HepG2 (cell line): ENCODE data around the gene LPAR1. TPM values are rescaled to one million over a fixed set of nuclear protein-coding genes. Genes with fewer than 3 reads are reported as not detected.

ENCODE experiments used
- ATAC-seq: fragments of 200-7000 bp; cut with Tn5 transposase; 3 replicates; pipeline ENCODE4 v1.9.1; 2020; ENCODE audit warnings: mild to moderate bottlenecking, moderate library complexity
- BruUV-seq: library from RNA; stranded (reverse); fragments of 400-500 nt; replicated peaks from 2 replicates; lab custom pipeline; 2021; lab: Mats Ljungman, UMichigan
- CTCF ChIA-PET: fragments of 300-600 bp; formaldehyde crosslinking; extraction: SDS; loops from one replicate; lab custom pipeline; 2021; ENCODE audit warnings: low total read pairs, inconsistent platforms, low intra/inter-chr PET ratio; lab: Yijun Ruan, JAX
- POLR2A ChIA-PET: fragments of 350-600 bp; sonication (Branson Sonifier 250); formaldehyde crosslinking; loops from one replicate; lab custom pipeline; 2020; ENCODE audit warnings: antibody characterized with exemption, inconsistent platforms; lab: Yijun Ruan, JAX
- DNase-seq: peaks from one replicate; pipeline ENCODE4 v3.0.0-alpha.2; 2015; ENCODE audit warnings: low spot score
- FAIRE-seq: peaks from 3 replicates; lab custom pipeline; 2011; peaks lifted over from hg19 to GRCh38; lab: Jason Lieb, UNC
- H2AFZ ChIP-seq: one replicate; pipeline ENCODE4 v1.6.1; 2011; ENCODE audit warnings: low read length, inconsistent platforms
- H3K27ac ChIP-seq: fragments of 300-600 bp; 3 replicates; pipeline ENCODE4 v1.8.0; 2011; ENCODE audit warnings: mixed run types, mild to moderate bottlenecking, mixed read lengths, low read length, inconsistent platforms; ENCODE audit not compliant: insufficient read depth; ENCODE audit errors: extremely low read length
- H3K27me3 ChIP-seq, 2 experiments: fragments of 200-600 bp in 1 of 2; 2 replicates in 1 of 2; 3 replicates in 1 of 2; pipeline versions ENCODE4 v1.6.0 to v1.8.0; 2011; ENCODE audit warnings: low read length in 2 of 2, mild to moderate bottlenecking in 2 of 2, moderate library complexity in 2 of 2, inconsistent platforms in 1 of 2; ENCODE audit not compliant: insufficient read depth in 2 of 2, control insufficient read depth in 1 of 2
- H3K36me3 ChIP-seq, 2 experiments: fragments of 200-600 bp in 1 of 2; replicated peaks in 1 of 2; 2 replicates in 1 of 2; 3 replicates in 1 of 2; pipeline versions ENCODE4 v1.5.1 to v1.8.0; 2011; ENCODE audit warnings: low read length in 2 of 2, inconsistent platforms in 1 of 2; ENCODE audit not compliant: insufficient read depth in 2 of 2, control insufficient read depth in 1 of 2
- H3K4me1 ChIP-seq: 2 replicates; pipeline ENCODE4 v1.5.1; 2012; ENCODE audit warnings: low read length, inconsistent platforms; ENCODE audit not compliant: insufficient read depth
- H3K4me2 ChIP-seq: 2 replicates; pipeline ENCODE4 v1.6.0; 2011; ENCODE audit warnings: low read depth, low read length, inconsistent platforms
- H3K4me3 ChIP-seq, 3 experiments: fragments of 200-600 bp in 1 of 3; sonication (generic), shearing (Covaris generic) in 1 of 3; replicated peaks in 1 of 3; 2 replicates each; pipeline ENCODE4 v1.5.1; 2011 to 2016; ENCODE audit warnings: low read length in 3 of 3, inconsistent platforms in 2 of 3, low read depth in 2 of 3, mild to moderate bottlenecking in 2 of 3, control low read depth in 1 of 3, mixed read lengths in 1 of 3; ENCODE audit not compliant: insufficient read depth in 1 of 3
- H3K79me2 ChIP-seq: one replicate; pipeline ENCODE4 v1.6.1; 2011; ENCODE audit warnings: low read length, inconsistent platforms; ENCODE audit not compliant: insufficient read depth
- H3K9ac ChIP-seq: 2 replicates; pipeline ENCODE4 v1.6.0; 2011; ENCODE audit warnings: mild to moderate bottlenecking, low read depth, low read length, inconsistent platforms; ENCODE audit not compliant: insufficient read depth
- H3K9me3 ChIP-seq: 2 replicates; pipeline ENCODE4 v1.5.1; 2012; ENCODE audit warnings: mild to moderate bottlenecking, low read length
- H4K20me1 ChIP-seq: 2 replicates; pipeline ENCODE4 v1.6.0; 2011; ENCODE audit warnings: inconsistent platforms, mild to moderate bottlenecking, low read length, moderate library complexity; ENCODE audit not compliant: insufficient read depth
- HOXD1 ChIP-seq: sonication (generic); formaldehyde crosslinking; IDR thresholded peaks from 2 replicates; pipeline ENCODE4 v1.5.0; 2020; ENCODE audit warnings: missing genetic modification reagents
- NRL ChIP-seq: sonication (generic); formaldehyde crosslinking; IDR thresholded peaks from 2 replicates; pipeline ENCODE4 v1.5.0; 2020; ENCODE audit warnings: missing genetic modification reagents, mild to moderate bottlenecking, moderate library complexity, borderline replicate concordance
- ZFP36L1 ChIP-seq: sonication (generic); formaldehyde crosslinking; IDR thresholded peaks from 2 replicates; pipeline ENCODE4 v1.8.0; 2022; ENCODE audit warnings: mild to moderate bottlenecking, missing genetic modification reagents, moderate library complexity
- ZNF33A ChIP-seq: sonication (generic); formaldehyde crosslinking; IDR thresholded peaks from 2 replicates; pipeline ENCODE4 v1.5.1; 2020; ENCODE audit warnings: missing genetic modification reagents, mild to moderate bottlenecking, moderate library complexity, borderline replicate concordance
- ZNF564 ChIP-seq: sonication (generic); formaldehyde crosslinking; IDR thresholded peaks from 2 replicates; pipeline ENCODE4 v1.8.1; 2023; ENCODE audit warnings: mild to moderate bottlenecking, missing genetic modification reagents
- ZNF687 ChIP-seq: sonication (generic); formaldehyde crosslinking; IDR thresholded peaks from 2 replicates; pipeline ENCODE4 v1.5.1; 2020; ENCODE audit warnings: mild to moderate bottlenecking, missing genetic modification reagents, moderate library complexity
- ZNF75D ChIP-seq: sonication (generic); formaldehyde crosslinking; IDR thresholded peaks from 2 replicates; pipeline ENCODE4 v1.8.1; 2023; ENCODE audit warnings: missing genetic modification reagents, mild to moderate bottlenecking, borderline replicate concordance
- WGBS: methylation state at CpG from one replicate; pipeline ENCODE4 v1.1.6; 2017; ENCODE audit warnings: low lambda C conversion rate; 5-methylcytosine and 5-hydroxymethylcytosine counted together
- in situ Hi-C: cut with HindIII; loops from 2 replicates; pipeline ENCODE4 v1.10.0; 2017; ENCODE audit warnings: low pct_unique_long_range_greater_than_20kb; ENCODE audit not compliant: extremely low pct_ligation_motif_present
- intact Hi-C: fragments of 100-400 bp; cut with micrococcal nuclease; formaldehyde crosslinking; loops from one replicate; pipeline ENCODE4 v1.10.0; 2022; ENCODE audit not compliant: unreplicated experiment
- polyA plus RNA-seq, 8 experiments: library from polyadenylated mRNA; depleted of rRNA in 3 of 8; stranded (reverse) in 7 of 8; unstranded in 1 of 8; fragments of >200 nt; fragmentation: Illumina TruSeq in 4 of 8; extraction: Trizol in 4 of 8; gene quantifications; 2 replicates each; pipeline versions ENCODE4 v1.2.1 to v1.2.3, GENCODE V29; 2011 to 2016; ENCODE audit warnings: low read depth in 4 of 8, missing spikeins in 1 of 8, mixed read lengths in 1 of 8; ENCODE audit not compliant: insufficient read depth in 1 of 8
- total RNA-seq, 5 experiments: library from RNA; depleted of rRNA; stranded (reverse); fragments of >200 nt; fragmentation: Illumina TruSeq; extraction: Trizol; gene quantifications; 2 replicates each; pipeline ENCODE4 v1.2.3, GENCODE V29; 2016; ENCODE audit warnings: low read depth in 1 of 5
- TF ChIP-seq, protein P1 (sequence below): sonication (generic); formaldehyde crosslinking; IDR thresholded peaks from 2 replicates; pipeline ENCODE4 v1.4.0; 2020; ENCODE audit warnings: low read depth, mild to moderate bottlenecking, missing genetic modification reagents

LPAR1 gene
- total and polyA plus RNA-seq, 2 of the 13 experiments (the other 11 are each of a cell fraction or from before 2014, with no cell fraction given), result not detected

GRCh38 chr9:110892689-110893088, 145.6 kb downstream of the LPAR1 start:
- no peak for ATAC-seq
- no peak overlapping the region for H3K4me3 ChIP-seq
- DNase-seq, result no peak
- no peak overlapping the region for H2AFZ ChIP-seq
- H3K27me3 ChIP-seq, result no peaks in the 10 kb centered on the region
- H3K79me2 ChIP-seq, result no peaks in the 10 kb centered on the region
- ChIA-PET CTCF (no interaction called here), POLR2A (no interaction called here)
- in situ Hi-C loops (loop anchor here (25.0 kb wide), 1 partner anchor 395 kb away; no protein-coding TSS in a partner anchor), intact Hi-C loops (no loop called here)
- WGBS, result 6% methylated on average over 1 of the region's 1 CpG
- TF ChIP-seq ZNF687 (CRISPR knock-in tag) (no peak), NRL (CRISPR knock-in tag) (no peak), ZFP36L1 (CRISPR knock-in tag) (no peak), ZNF564 (CRISPR knock-in tag) (no peak), HOXD1 (CRISPR knock-in tag) (no peak), ZNF33A (CRISPR knock-in tag) (no peak), ZNF75D (no peak)
- TF ChIP-seq, protein P1, sequence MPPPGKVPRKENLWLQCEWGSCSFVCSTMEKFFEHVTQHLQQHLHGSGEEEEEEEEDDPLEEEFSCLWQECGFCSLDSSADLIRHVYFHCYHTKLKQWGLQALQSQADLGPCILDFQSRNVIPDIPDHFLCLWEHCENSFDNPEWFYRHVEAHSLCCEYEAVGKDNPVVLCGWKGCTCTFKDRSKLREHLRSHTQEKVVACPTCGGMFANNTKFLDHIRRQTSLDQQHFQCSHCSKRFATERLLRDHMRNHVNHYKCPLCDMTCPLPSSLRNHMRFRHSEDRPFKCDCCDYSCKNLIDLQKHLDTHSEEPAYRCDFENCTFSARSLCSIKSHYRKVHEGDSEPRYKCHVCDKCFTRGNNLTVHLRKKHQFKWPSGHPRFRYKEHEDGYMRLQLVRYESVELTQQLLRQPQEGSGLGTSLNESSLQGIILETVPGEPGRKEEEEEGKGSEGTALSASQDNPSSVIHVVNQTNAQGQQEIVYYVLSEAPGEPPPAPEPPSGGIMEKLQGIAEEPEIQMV, result no peak
- H3K9ac ChIP-seq, result no peak overlapping the region
- no peaks in the 10 kb centered on the region for H4K20me1 ChIP-seq
- no TSS peak for BruUV-seq
- FAIRE-seq, result no peak
- H3K4me2 ChIP-seq, result no peak overlapping the region
- H3K36me3 ChIP-seq, result no peaks in the 10 kb centered on the region
- H3K27ac ChIP-seq, result no peak overlapping the region
- H3K4me1 ChIP-seq, result no peaks in the 10 kb centered on the region
- H3K9me3 ChIP-seq, result no peaks in the 10 kb centered on the region
